Measurements from ENCODE around the gene RASL10B.

The RASL10B gene

DNA sequence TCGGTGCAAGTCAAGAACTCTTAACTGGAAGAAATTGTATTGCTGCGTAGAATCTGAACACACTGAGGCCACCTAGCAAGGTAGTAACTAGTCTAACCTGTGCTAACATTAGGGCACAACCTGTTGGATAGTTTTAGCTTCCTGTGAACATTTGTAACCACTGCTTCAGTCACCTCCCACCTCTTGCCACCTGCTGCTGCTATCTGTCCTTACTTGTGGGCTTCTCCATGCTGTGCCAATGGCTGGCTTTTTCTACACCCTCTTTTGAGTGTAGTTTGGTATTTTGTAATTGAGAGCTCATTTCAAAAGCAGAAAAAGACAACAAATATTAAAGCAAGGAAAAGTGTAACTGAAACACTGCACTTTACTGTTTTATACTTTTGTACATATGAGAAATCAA lies 7.7 kb upstream of the RASL10B start:
- DNase-seq: no peak

GRCh38 chr17:35725058-35725457 lies 6.4 kb upstream of the RASL10B start:
- DNase-seq: no peak

- DNase-seq: no peak
These were observed 5.7 kb upstream of the RASL10B start for GRCh38 chr17:35725802-35726126.

DNA sequence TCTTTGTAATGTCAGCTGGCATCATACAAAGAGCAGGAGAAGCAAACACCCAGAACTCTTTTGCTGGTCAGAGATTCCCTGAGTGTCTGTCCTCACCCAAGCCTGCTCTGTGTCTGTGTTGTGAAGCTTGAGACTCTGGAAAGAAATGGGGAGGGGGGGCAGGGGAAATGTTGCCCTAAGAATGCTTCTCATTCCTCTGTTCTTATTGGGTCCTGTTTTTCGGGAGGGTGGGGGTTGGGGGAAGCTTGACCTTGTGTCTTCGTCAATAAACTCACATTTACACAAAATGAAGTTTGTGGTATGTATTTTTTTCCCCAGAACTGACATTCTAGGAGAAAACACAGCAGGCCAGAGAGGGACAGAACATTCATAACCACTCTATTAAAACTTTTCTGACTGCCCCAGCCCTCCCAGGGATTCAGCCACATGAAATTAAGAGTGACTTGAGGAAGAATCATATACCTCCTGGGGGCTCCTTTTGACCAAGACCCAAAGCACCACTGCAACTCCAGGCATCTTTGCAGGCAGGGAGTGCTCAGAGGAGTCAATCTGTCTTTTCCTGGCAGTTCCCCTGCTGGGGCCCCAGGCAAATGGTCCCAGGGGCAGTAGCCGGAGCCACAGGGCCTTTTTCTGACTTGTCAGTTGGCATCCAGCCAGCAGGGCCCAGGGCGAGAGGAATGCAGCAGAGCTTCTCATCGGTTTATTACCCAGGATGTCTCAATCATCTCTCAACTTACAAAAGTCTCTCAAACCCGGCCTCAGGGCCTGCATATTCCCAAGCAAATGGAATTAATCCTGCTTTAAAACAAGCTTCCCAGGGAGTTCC lies 5.1 kb upstream of the RASL10B start:
- DNase-seq: no peak

GRCh38 chr17:35726953-35727460 lies 4.4 kb upstream of the RASL10B start:
- no peak for DNase-seq

DNA sequence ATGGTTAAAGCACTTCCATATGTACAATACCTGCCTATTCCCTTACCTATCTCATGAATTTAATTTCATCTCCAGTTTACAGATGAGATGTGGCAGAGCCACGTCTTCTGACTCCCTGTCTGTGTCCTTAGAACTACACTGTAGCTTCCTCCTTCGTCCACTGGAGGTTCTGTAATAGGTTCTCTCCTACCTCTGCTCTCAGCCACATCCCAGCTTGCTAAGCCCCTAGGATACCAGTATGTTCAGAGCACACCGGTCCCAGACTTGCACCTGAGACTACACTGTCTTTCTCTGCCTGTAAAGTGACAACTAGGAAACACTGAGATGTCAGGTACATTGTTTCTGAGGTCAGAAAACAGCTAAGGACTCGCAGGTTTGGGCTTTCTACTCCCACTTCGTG lies 3.8 kb upstream of the RASL10B start:
- DNase-seq: no peak

DNA sequence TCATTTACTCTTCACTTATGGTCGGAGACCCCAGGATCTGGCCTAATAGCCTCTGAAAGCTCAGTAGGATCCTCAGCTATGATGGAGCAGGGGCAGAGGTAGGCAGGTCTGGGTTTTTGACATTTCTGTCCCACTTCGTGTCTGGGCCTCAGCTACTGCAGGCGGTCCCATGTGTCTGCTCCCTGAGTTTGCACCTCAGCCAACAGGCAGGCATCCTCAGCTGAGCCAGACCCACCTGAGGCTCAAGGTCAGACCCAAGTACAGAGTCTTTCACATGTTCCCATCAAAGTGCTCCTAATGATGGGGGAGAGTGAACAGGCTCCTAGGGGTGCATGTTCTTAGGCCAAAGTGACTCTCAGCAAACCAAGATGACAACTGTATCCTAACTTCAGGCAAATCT lies 2.9 kb upstream of the RASL10B start:
- DNase-seq: no peak

- DNase-seq: no peak
These were observed 2.0 kb upstream of the RASL10B start for GRCh38 chr17:35729405-35729833.

DNA sequence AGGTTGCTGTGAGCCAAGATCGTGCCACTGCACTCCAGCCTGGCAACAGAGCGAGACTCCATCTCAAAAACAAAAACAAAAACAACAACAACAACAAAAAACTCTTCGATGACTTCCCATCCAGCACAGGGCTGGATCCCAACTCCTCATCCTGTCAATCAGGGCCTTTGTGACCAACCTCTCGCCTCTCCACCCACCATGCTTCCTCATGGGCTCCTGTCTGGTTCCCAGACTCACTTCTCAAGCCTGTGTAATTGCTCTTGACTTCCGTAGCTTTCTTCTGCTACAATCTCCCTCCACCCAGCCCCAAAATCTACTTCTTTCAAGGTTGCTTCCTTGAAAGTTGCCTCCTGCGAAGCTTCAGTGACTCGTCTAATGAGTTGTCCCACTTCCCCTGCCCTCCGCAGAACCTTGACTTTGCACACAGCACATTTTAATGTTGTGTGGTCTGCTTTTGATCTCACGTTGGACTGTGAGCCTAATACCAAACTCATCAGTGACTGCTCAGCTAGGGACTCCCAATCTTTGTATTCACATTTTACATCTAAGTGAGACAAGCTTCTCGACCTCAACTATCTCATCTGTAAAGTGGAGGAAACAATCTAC lies 936 bp upstream of the RASL10B start:
- DNase-seq: no peak

- no peak for DNase-seq
These were observed 722 bp downstream of the RASL10B start for GRCh38 chr17:35731917-35732805.

GRCh38 chr17:35732806-35733136 lies 1.3 kb downstream of the RASL10B start:
- DNase-seq: no peak

DNA sequence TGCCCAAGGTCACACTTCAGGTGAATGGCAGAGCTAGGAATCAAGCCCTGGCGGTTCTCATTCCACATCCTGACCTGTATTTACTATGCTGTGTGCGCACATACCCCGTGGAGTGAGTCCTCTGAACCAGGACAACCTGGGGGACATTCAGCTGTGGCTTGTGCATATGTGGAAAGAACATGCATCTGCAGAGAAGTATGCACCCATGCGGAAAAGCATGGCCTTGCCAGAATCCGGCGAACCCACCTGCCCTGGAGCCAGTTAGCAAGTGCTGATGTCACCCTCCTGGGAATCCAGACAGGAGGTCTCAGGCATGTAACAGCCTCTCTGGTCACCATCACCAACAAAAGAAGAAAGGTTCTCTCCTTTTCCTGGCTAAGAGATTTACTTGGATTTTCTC lies 1.9 kb downstream of the RASL10B start:
- DNase-seq: no peak

DNA sequence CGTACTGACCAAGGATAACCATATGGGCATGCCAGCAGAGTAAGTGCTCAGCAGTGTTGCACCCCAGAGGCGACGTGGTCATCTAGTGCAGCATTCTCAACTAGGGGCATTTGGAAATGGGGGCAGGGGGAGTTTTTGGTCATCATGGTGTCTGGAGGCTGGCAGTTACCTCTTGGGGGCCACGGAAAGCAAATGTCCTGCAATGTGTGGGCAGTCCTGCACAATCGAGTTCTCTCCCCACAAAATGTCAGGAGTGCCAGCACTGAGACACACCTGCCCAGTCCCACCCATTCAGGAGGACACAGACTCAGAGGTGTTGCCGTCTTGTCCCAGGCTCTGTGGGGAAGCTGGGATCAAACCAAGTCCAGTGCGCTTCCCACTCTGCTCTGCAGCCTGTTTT lies 3.0 kb downstream of the RASL10B start:
- DNase-seq: no peak

GRCh38 chr17:35735036-35735805 lies 3.8 kb downstream of the RASL10B start:
- no peak for DNase-seq

- no peak for DNase-seq
These were observed 4.8 kb downstream of the RASL10B start for GRCh38 chr17:35736236-35736635.

GRCh38 chr17:35738519-35739133 lies 7.2 kb downstream of the RASL10B start:
- no peak for DNase-seq

DNA sequence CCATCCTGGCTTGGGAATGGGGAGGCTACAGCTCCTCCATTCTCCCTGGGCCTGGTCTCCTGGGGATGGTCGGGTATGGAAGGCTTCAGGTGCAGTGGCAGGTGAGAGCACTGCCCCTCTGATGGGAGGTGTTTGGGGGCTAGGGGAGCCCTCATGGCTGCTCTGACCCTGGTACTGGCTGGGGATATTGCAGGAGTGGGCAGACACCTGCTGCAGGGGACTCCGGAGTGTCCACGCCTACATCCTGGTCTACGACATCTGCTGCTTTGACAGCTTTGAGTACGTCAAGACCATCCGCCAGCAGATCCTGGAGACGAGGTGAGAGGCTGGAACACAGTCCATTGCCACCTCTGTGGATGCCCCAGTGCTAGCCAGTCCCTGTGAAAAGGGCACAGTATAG lies 8.8 kb downstream of the RASL10B start:
- DNase-seq: no peak

DNA sequence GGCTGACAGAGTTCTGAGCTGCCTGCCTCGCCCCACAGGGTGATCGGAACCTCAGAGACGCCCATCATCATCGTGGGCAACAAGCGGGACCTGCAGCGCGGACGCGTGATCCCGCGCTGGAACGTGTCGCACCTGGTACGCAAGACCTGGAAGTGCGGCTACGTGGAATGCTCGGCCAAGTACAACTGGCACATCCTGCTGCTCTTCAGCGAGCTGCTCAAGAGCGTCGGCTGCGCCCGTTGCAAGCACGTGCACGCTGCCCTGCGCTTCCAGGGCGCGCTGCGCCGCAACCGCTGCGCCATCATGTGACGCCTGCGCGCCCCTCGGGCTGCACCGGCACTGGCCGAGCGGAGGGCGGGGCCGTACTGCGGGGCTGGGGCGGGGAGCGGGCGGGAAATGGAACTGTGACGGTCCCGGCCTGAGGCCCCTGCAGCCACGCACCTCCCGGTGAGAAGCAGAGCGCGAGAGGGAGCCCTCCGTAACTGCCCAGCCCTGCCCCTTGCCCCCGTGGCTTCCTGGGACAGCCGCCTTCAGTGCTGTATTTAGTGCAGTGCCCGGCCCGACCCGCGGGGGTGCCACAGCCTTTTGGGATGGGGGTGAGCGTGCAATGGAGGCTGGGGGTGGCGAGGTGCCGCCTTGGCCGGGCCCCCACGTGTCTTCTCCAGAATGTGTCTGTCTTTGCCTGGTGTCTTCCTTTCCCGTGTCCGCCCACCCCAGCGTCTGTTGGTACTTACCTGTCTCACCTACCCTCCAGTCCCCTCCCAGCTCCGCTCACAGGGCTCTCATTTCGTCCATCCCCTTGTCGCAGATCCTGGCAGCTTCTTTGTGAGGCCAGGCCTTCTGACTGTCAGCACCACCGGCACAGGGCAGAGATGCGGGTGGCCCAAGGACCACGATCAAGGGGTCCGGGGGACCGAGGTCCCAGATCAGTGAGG lies 9.8 kb downstream of the RASL10B start:
- no peak for DNase-seq

- no peak for DNase-seq
These were observed 11.1 kb downstream of the RASL10B start for GRCh38 chr17:35742496-35742895.

DNA sequence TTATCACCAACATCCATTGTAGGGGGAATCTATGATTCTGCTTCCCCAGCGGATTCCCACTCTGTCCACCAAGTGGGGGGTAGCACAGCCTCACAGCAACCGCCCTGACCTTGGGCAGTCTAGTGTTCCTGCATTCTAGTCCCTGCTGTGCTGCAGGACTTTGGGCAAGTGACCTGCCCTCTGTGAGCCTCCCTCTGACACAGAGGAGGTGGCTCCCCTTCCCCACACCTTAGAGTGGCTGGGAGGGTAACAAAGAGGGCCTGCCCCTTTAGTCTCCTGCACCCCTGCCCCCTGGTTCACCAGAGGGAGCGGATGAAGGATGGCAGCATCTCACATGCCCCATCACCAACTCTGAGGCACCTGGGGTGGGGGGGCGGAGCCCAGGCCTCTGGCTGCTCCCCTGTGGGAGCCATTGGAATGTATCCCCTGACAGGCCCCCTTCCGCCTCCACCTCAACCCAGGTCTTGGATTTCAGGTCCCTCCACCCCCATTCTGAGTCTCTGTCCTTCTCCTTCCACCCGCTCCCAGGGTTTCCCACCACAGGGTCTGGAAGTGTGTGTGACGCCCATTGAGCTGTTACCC lies 11.5 kb downstream of the RASL10B start:
- no peak for DNase-seq

Measured in activated T-cell treated with anti-CD3 and anti-CD28 coated beads for 4 hours (primary cell).